GM19043 (cell line): ENCODE results near the gene CARMIL3.

Experiments used
- ATAC-seq: cut with Tn5 transposase; IDR thresholded peaks from one replicate; pipeline ENCODE4 v1.9.1; 2021; ENCODE audit warnings: low read depth; ENCODE audit not compliant: unreplicated experiment

The CARMIL3 gene

GRCh38 chr14:24060443-24060842 is 8.6 kb downstream of the CARMIL3 start:
- ATAC-seq = no peak

- ATAC-seq = no peak
Observed at GRCh38 chr14:24060984-24061913, 9.4 kb downstream of the CARMIL3 start.

- no peak for ATAC-seq
Observed at GRCh38 chr14:24062216-24062980, 10.6 kb downstream of the CARMIL3 start.

GRCh38 chr14:24063263-24063836 is 11.5 kb downstream of the CARMIL3 start:
- no peak for ATAC-seq

GRCh38 chr14:24064091-24064795 is 12.4 kb downstream of the CARMIL3 start:
- ATAC-seq = no peak

GRCh38 chr14:24064856-24065255 is 13.0 kb downstream of the CARMIL3 start:
- ATAC-seq = no peak

- ATAC-seq = no peak
Observed at GRCh38 chr14:24065408-24065807, 13.6 kb downstream of the CARMIL3 start.

GRCh38 chr14:24066496-24067132 is 14.8 kb downstream of the CARMIL3 start:
- ATAC-seq = no peak

- ATAC-seq = no peak
Observed at GRCh38 chr14:24067133-24068082, 15.6 kb downstream of the CARMIL3 start.

GRCh38 chr14:24068711-24069410 is 17.1 kb downstream of the CARMIL3 start:
- ATAC-seq = no peak

- no peak for ATAC-seq
Observed at GRCh38 chr14:24069411-24069735, 17.6 kb downstream of the CARMIL3 start.

- no peak for ATAC-seq
Observed at GRCh38 chr14:24070285-24071143, 18.7 kb downstream of the CARMIL3 start.

GRCh38 chr14:24071144-24071697 is 19.4 kb downstream of the CARMIL3 start, which contains the start of gene CPNE6:
Gene CPNE6 (plus strand): TSS chr14:24071562. CDS start chr14:24072937, 1,375 bp downstream.
- no peak for ATAC-seq

- no peak for ATAC-seq
Observed at GRCh38 chr14:24071836-24072430, 20.1 kb downstream of the CARMIL3 start.

- no peak for ATAC-seq
Observed at GRCh38 chr14:24072436-24072835, 20.6 kb downstream of the CARMIL3 start.

GRCh38 chr14:24072881-24073877 is 21.4 kb downstream of the CARMIL3 start:
- no peak for ATAC-seq
